CD4-positive, alpha-beta memory T cell (primary cell): ENCODE results near the gene BMAL1. TPM values are rescaled to one million over a fixed set of nuclear protein-coding genes. Genes with fewer than 3 reads are reported as not detected.

Source experiments
- CTCF ChIA-PET: fragments of 350-600 bp; sonication (Branson Sonifier 250); formaldehyde crosslinking; loops from one replicate; lab custom pipeline; 2021; ENCODE audit warnings: inconsistent platforms; ENCODE audit not compliant: partially characterized antibody; lab: Charles Lee
- POLR2A ChIA-PET: fragments of 350-600 bp; sonication (Branson Sonifier 250); formaldehyde crosslinking; loops from one replicate; lab custom pipeline; 2021; ENCODE audit not compliant: partially characterized antibody; lab: Charles Lee
- DNase-seq, 5 donors: peaks; one replicate each; pipeline versions ENCODE4 v3.0.0 to v3.0.0-alpha.2; 2020 to 2022; ENCODE audit warnings: mixed read lengths in 1 of 5
- H3K27ac ChIP-seq: one replicate; pipeline ENCODE4 v1.7.0; 2013; ENCODE audit warnings: low read depth, low read length
- H3K27me3 ChIP-seq: 2 replicates; pipeline ENCODE4 v1.7.0; 2013; ENCODE audit warnings: mild to moderate bottlenecking, low read length, moderate library complexity; ENCODE audit not compliant: insufficient read depth
- H3K36me3 ChIP-seq: 2 replicates; pipeline ENCODE4 v1.7.0; 2013; ENCODE audit warnings: mild to moderate bottlenecking, low read length, moderate library complexity; ENCODE audit not compliant: insufficient read depth
- H3K4me1 ChIP-seq: 2 replicates; pipeline ENCODE4 v1.7.0; 2013; ENCODE audit warnings: mild to moderate bottlenecking, low read length, moderate library complexity; ENCODE audit not compliant: insufficient read depth
- H3K4me3 ChIP-seq, 2 donors: one replicate each; pipeline ENCODE4 v1.7.0; 2013; ENCODE audit warnings: low read length in 2 of 2, mild to moderate bottlenecking in 1 of 2
- H3K9me3 ChIP-seq, 2 donors: one replicate each; pipeline ENCODE4 v1.7.0; 2013; ENCODE audit warnings: low read length in 2 of 2, control low read depth in 1 of 2; ENCODE audit not compliant: control insufficient read depth in 1 of 2
- H3K27ac Mint-ChIP-seq, 7 donors: one replicate each; pipeline ENCODE4 v1.8.0; 2020 to 2021; ENCODE audit warnings: mixed read lengths in 7 of 7, mild to moderate bottlenecking in 6 of 7, inconsistent platforms in 3 of 7, moderate library complexity in 3 of 7
- H3K27me3 Mint-ChIP-seq, 2 donors: one replicate each; pipeline ENCODE4 v1.8.0; 2020 to 2021; ENCODE audit warnings: mixed read lengths in 2 of 2
- H3K36me3 Mint-ChIP-seq, 2 donors: one replicate each; pipeline ENCODE4 v1.8.0; 2020 to 2021; ENCODE audit warnings: mixed read lengths in 2 of 2, inconsistent platforms in 1 of 2, mild to moderate bottlenecking in 1 of 2
- H3K4me1 Mint-ChIP-seq, 4 donors: one replicate each; pipeline ENCODE4 v1.8.0; 2020 to 2021; ENCODE audit warnings: mixed read lengths in 4 of 4, mild to moderate bottlenecking in 1 of 4
- H3K4me3 Mint-ChIP-seq, 8 donors: one replicate each; pipeline ENCODE4 v1.8.0; 2020 to 2021; ENCODE audit warnings: mixed read lengths in 8 of 8, mild to moderate bottlenecking in 7 of 8, moderate library complexity in 6 of 8, inconsistent platforms in 3 of 8
- H3K9me3 Mint-ChIP-seq, 8 donors: one replicate each; pipeline ENCODE4 v1.8.0; 2020 to 2021; ENCODE audit warnings: mixed read lengths in 8 of 8, mild to moderate bottlenecking in 5 of 8, inconsistent platforms in 3 of 8, moderate library complexity in 1 of 8
- intact Hi-C: fragments of 100-400 bp; cut with micrococcal nuclease; formaldehyde crosslinking; loops from one replicate; pipeline ENCODE4 v1.15.1; 2023
- polyA plus RNA-seq, 2 donors: library from polyadenylated mRNA; unstranded; fragments of 300-500 nt; fragmentation: Illumina TruSeq; gene quantifications; one replicate each; pipeline ENCODE4 v1.2.3, GENCODE V29; 2021
- total RNA-seq, 2 experiments: library from RNA; stranded (reverse); gene quantifications; one replicate each; pipeline ENCODE4 v1.2.3, GENCODE V29; 2021

BMAL1 gene
- 100 to 1,000 TPM; 101 to 112 TPM for total RNA-seq
- 10 to 100 TPM; 18.8 to 38.8 TPM for polyA plus RNA-seq

- H3K9me3 Mint-ChIP-seq = peaks cover 0 to 2% (median 0%) of the 10 kb centered on the region in 8 donors
- intact Hi-C loops = loop anchor here (1.0 to 5.0 kb wide), 6 partner anchors 39 to 390 kb away; partner anchors contain the start of genes BTBD10 and FAR1
- peaks cover 3 to 21% of the 10 kb centered on the region in 2 donors for H3K36me3 Mint-ChIP-seq
- ChIA-PET CTCF (interaction anchor here (0.9 to 3.9 kb wide), 5 partner anchors 8 to 66 kb away, joined by 3 to 25 read pairs (median 3); no protein-coding TSS in a partner anchor), POLR2A (interaction anchor here (0.8 to 3.0 kb wide), 10 partner anchors 9 to 913 kb away, joined by 3 to 11 read pairs (median 8); partner anchors contain the start of gene BTBD10)
- peak in 1 of 5 donors; percentile 67 for DNase-seq
- Histone ChIP-seq H3K9me3 (no peaks in the 10 kb centered on the region), H3K36me3 (no peaks in the 10 kb centered on the region), H3K4me1 (peaks cover 51% of the 10 kb centered on the region), H3K4me3 (peak within 1 kb of the TSS; percentile 83 to 95), H3K27me3 (peaks cover 2% of the 10 kb centered on the region), H3K27ac (peak within 1 kb of the TSS; percentile 80)
- peak within 1 kb of the TSS; percentile 93 to 100 (median 98) for H3K4me3 Mint-ChIP-seq
- H3K4me1 Mint-ChIP-seq = peaks cover 42 to 60% (median 51%) of the 10 kb centered on the region in 4 donors
- H3K27ac Mint-ChIP-seq = peak within 1 kb of the TSS; percentile 94 to 99 (median 96)
- H3K27me3 Mint-ChIP-seq = peaks cover 0 to 2% of the 10 kb centered on the region in 2 donors
Observed at GRCh38 chr11:13277768-13278608, at the start of gene BMAL1. TSS of gene BMAL1 (plus strand) at chr11:13277790. CDS start at chr11:13354309, 76,519 bp downstream.

GRCh38 chr11:13228572-13228971 is 49.0 kb upstream of the BMAL1 start:
- H3K27me3 Mint-ChIP-seq = peaks cover 0 to 3% of the 10 kb centered on the region in 2 donors
- Histone ChIP-seq H3K36me3 (no peaks in the 10 kb centered on the region), H3K27me3 (no peaks in the 10 kb centered on the region), H3K9me3 (no peaks in the 10 kb centered on the region), H3K4me3 (no peak overlapping the region), H3K27ac (no peak overlapping the region), H3K4me1 (no peaks in the 10 kb centered on the region)
- intact Hi-C loops = no loop called here
- H3K9me3 Mint-ChIP-seq = no peaks in the 10 kb centered on the region
- peaks cover 0 to 7% (median 6%) of the 10 kb centered on the region in 4 donors for H3K4me1 Mint-ChIP-seq
- ChIA-PET CTCF (interaction anchor here (3.7 kb wide), 1 partner anchor 10 kb away, joined by 16 read pairs; no protein-coding TSS in a partner anchor), POLR2A (no interaction called here)
- no peaks in the 10 kb centered on the region for H3K36me3 Mint-ChIP-seq
- no peak overlapping the region for H3K4me3 Mint-ChIP-seq
- DNase-seq = peak in 1 of 5 donors; percentile 2
- no peak overlapping the region for H3K27ac Mint-ChIP-seq

- DNase-seq = no peak
- Histone ChIP-seq H3K27ac (no peak overlapping the region), H3K9me3 (no peaks in the 10 kb centered on the region), H3K27me3 (no peaks in the 10 kb centered on the region), H3K4me1 (no peaks in the 10 kb centered on the region), H3K36me3 (no peaks in the 10 kb centered on the region), H3K4me3 (no peak overlapping the region)
- peaks cover 0 to 3% of the 10 kb centered on the region in 2 donors for H3K27me3 Mint-ChIP-seq
- intact Hi-C loops = no loop called here
- ChIA-PET CTCF (interaction anchor here (2.0 to 3.7 kb wide), 2 partner anchors 10 to 106 kb away, joined by 5 to 16 read pairs; no protein-coding TSS in a partner anchor), POLR2A (no interaction called here)
- H3K36me3 Mint-ChIP-seq = no peaks in the 10 kb centered on the region
- no peak overlapping the region for H3K4me3 Mint-ChIP-seq
- peaks cover 0 to 7% (median 6%) of the 10 kb centered on the region in 4 donors for H3K4me1 Mint-ChIP-seq
- no peaks in the 10 kb centered on the region for H3K9me3 Mint-ChIP-seq
- no peak overlapping the region for H3K27ac Mint-ChIP-seq
Observed at GRCh38 chr11:13229136-13229535, 48.5 kb upstream of the BMAL1 start.

GRCh38 chr11:13229711-13230318 is 47.8 kb upstream of the BMAL1 start:
- intact Hi-C loops = no loop called here
- H3K27me3 ChIP-seq = no peaks in the 10 kb centered on the region
- DNase-seq = no peak
- H3K27ac ChIP-seq = no peak overlapping the region
- H3K36me3 ChIP-seq = no peaks in the 10 kb centered on the region
- no peaks in the 10 kb centered on the region for H3K9me3 ChIP-seq
- Mint-ChIP-seq H3K4me1 (peaks cover 0 to 7% (median 6%) of the 10 kb centered on the region in 4 donors), H3K9me3 (no peaks in the 10 kb centered on the region), H3K27ac (no peak overlapping the region), H3K27me3 (peaks cover 0 to 3% of the 10 kb centered on the region in 2 donors), H3K4me3 (no peak overlapping the region), H3K36me3 (no peaks in the 10 kb centered on the region)
- H3K4me3 ChIP-seq = no peak overlapping the region
- H3K4me1 ChIP-seq = no peaks in the 10 kb centered on the region
- ChIA-PET POLR2A (no interaction called here), CTCF (interaction anchor here (0.9 to 3.7 kb wide), 3 partner anchors 9 to 109 kb away, joined by 3 to 16 read pairs (median 5); no protein-coding TSS in a partner anchor)

GRCh38 chr11:13233173-13233745 is 44.3 kb upstream of the BMAL1 start:
- Mint-ChIP-seq H3K27ac (no peak overlapping the region), H3K4me1 (peaks cover 0 to 5% (median 5%) of the 10 kb centered on the region in 4 donors), H3K9me3 (peaks cover 0 to 5% (median 0%) of the 10 kb centered on the region in 8 donors), H3K36me3 (no peaks in the 10 kb centered on the region), H3K4me3 (no peak overlapping the region), H3K27me3 (peaks cover 5 to 6% of the 10 kb centered on the region in 2 donors)
- Histone ChIP-seq H3K36me3 (no peaks in the 10 kb centered on the region), H3K4me1 (no peaks in the 10 kb centered on the region), H3K27me3 (no peaks in the 10 kb centered on the region), H3K27ac (no peak overlapping the region), H3K4me3 (no peak overlapping the region), H3K9me3 (no peaks in the 10 kb centered on the region)
- CTCF ChIA-PET = interaction anchor here (1.2 kb wide), 1 partner anchor 12 kb away, joined by 3 read pairs; no protein-coding TSS in a partner anchor
- DNase-seq = no peak
- intact Hi-C loops = no loop called here
- POLR2A ChIA-PET = interaction anchor here (0.6 kb wide), 1 partner anchor 28 kb away, joined by 4 read pairs; no protein-coding TSS in a partner anchor

- no peak for DNase-seq
- CTCF ChIA-PET = interaction anchor here (1.1 to 1.8 kb wide), 4 partner anchors 12 to 108 kb away, joined by 3 to 4 read pairs (median 3); no protein-coding TSS in a partner anchor
- no peaks in the 10 kb centered on the region for H3K9me3 ChIP-seq
- Mint-ChIP-seq H3K9me3 (peaks cover 0 to 5% (median 0%) of the 10 kb centered on the region in 8 donors), H3K27me3 (peaks cover 7 to 8% of the 10 kb centered on the region in 2 donors), H3K4me3 (no peak overlapping the region), H3K4me1 (peaks cover 0 to 3% (median 1%) of the 10 kb centered on the region in 4 donors), H3K36me3 (no peaks in the 10 kb centered on the region), H3K27ac (no peak overlapping the region)
- H3K4me3 ChIP-seq = no peak overlapping the region
- intact Hi-C loops = loop anchor here (5.0 kb wide), 1 partner anchor 904 kb away; no protein-coding TSS in a partner anchor
- H3K4me1 ChIP-seq = no peaks in the 10 kb centered on the region
- H3K27ac ChIP-seq = no peak overlapping the region
- no peaks in the 10 kb centered on the region for H3K36me3 ChIP-seq
- no peaks in the 10 kb centered on the region for H3K27me3 ChIP-seq
- POLR2A ChIA-PET = no interaction called here
Observed at GRCh38 chr11:13235895-13236294, 41.7 kb upstream of the BMAL1 start.
